ENCODE measurements around the gene PJA1. TPM values are rescaled to one million over a fixed set of nuclear protein-coding genes. Genes with fewer than 3 reads are reported as not detected.

Gene PJA1
- polyA plus RNA-seq, 2 of the 4 experiments (the other 2 are of a cell fraction): 19.6 to 20.2 TPM

DNA sequence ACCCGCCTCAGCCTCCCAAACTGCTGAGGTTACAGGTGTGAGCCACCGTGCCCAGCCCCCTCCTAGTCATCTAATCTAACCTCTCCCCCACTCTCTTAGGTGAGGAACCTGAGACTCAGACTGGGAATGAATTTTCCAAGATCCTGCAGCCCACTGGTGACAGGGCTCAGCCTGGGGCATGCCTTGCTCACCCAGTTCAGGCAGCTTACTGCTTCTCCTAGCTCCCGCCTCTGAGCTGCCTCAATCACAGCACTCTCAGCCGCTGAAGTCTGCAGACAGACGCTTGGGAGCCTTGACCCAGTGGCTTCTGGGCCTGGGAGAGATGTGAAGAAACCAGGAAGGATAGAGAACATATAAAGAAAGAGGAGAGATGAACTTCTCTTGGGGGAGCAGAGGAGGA, 24.4 kb downstream of the PJA1 start:
- no peaks in the 10 kb centered on the region for H3K4me1 ChIP-seq
- WGBS (ENCODE audit: missing lambda C conversion rate): 46% methylated on average over 5 of the region's 5 CpGs
- DNase-seq (ENCODE audit: low read depth in 1 of 2, low spot score in 1 of 2) (no peak), ATAC-seq (no peak), FAIRE-seq (no peak)
- no peak overlapping the region for H3K27ac ChIP-seq
- H3K4me2 ChIP-seq: no peak overlapping the region
- ChIA-PET CTCF (no interaction called here), POLR2A (no interaction called here)
- no peaks in the 10 kb centered on the region for H3K9me3 ChIP-seq
- TF ChIP-seq ZC3H11A (IDR thresholded peaks at IDR 0.05) (no peak), PBX3 (IDR thresholded peaks at IDR 0.05) (no peak), POLR2AphosphoS2 (conservative IDR thresholded peaks at IDR 0.05; ENCODE audit: low read length) (no peak), HMGXB4 (CRISPR knock-in tag; IDR thresholded peaks at IDR 0.05; ENCODE audit: borderline replicate concordance) (no peak), HES2 (IDR thresholded peaks at IDR 0.05) (no peak), TP53 (CRISPR knock-in tag; IDR thresholded peaks at IDR 0.05) (no peak), NFE2L2 (conservative IDR thresholded peaks at IDR 0.05; ENCODE audit: low read length) (no peak), JUNB (IDR thresholded peaks at IDR 0.05) (no peak), RNF2 (IDR thresholded peaks at IDR 0.05; ENCODE audit: borderline replicate concordance, low read depth) (no peak), BHLHE40 (IDR thresholded peaks at IDR 0.05; ENCODE audit: low read depth, low read length) (no peak), CEBPB (IDR thresholded peaks at IDR 0.05) (no peak), EHMT2 (IDR thresholded peaks at IDR 0.05; ENCODE audit: low read depth) (no peak), SMC3 (IDR thresholded peaks at IDR 0.05) (no peak), ATOH8 (CRISPR knock-in tag; IDR thresholded peaks at IDR 0.05; ENCODE audit: low read depth) (no peak), GATA3 (IDR thresholded peaks at IDR 0.05; ENCODE audit: borderline replicate concordance) (no peak), JUN (IDR thresholded peaks at IDR 0.05) (no peak)
- TF ChIP-seq, protein P1, sequence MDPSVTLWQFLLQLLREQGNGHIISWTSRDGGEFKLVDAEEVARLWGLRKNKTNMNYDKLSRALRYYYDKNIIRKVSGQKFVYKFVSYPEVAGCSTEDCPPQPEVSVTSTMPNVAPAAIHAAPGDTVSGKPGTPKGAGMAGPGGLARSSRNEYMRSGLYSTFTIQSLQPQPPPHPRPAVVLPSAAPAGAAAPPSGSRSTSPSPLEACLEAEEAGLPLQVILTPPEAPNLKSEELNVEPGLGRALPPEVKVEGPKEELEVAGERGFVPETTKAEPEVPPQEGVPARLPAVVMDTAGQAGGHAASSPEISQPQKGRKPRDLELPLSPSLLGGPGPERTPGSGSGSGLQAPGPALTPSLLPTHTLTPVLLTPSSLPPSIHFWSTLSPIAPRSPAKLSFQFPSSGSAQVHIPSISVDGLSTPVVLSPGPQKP (IDR thresholded peaks at IDR 0.05; ENCODE audit: low read depth, low read length): no peak
- TF ChIP-seq, protein P2, sequence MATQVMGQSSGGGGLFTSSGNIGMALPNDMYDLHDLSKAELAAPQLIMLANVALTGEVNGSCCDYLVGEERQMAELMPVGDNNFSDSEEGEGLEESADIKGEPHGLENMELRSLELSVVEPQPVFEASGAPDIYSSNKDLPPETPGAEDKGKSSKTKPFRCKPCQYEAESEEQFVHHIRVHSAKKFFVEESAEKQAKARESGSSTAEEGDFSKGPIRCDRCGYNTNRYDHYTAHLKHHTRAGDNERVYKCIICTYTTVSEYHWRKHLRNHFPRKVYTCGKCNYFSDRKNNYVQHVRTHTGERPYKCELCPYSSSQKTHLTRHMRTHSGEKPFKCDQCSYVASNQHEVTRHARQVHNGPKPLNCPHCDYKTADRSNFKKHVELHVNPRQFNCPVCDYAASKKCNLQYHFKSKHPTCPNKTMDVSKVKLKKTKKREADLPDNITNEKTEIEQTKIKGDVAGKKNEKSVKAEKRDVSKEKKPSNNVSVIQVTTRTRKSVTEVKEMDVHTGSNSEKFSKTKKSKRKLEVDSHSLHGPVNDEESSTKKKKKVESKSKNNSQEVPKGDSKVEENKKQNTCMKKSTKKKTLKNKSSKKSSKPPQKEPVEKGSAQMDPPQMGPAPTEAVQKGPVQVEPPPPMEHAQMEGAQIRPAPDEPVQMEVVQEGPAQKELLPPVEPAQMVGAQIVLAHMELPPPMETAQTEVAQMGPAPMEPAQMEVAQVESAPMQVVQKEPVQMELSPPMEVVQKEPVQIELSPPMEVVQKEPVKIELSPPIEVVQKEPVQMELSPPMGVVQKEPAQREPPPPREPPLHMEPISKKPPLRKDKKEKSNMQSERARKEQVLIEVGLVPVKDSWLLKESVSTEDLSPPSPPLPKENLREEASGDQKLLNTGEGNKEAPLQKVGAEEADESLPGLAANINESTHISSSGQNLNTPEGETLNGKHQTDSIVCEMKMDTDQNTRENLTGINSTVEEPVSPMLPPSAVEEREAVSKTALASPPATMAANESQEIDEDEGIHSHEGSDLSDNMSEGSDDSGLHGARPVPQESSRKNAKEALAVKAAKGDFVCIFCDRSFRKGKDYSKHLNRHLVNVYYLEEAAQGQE (IDR thresholded peaks at IDR 0.05): no peak
- H3K4me3 ChIP-seq: no peak overlapping the region

GRCh38 chrX:69139516-69139915, 25.7 kb downstream of the PJA1 start:
- FAIRE-seq: no peak
- POLR2A ChIA-PET: no interaction called here

More at GRCh38 chrX:69139516-69139915, 25.7 kb downstream of the PJA1 start:
- no peak for DNase-seq (ENCODE audit: low read depth in 1 of 2, low spot score in 1 of 2)
- no peaks in the 10 kb centered on the region for H3K4me1 ChIP-seq
- H3K9me3 ChIP-seq: no peaks in the 10 kb centered on the region
- no peak for ATAC-seq
- no peak overlapping the region for H3K4me3 ChIP-seq
- CTCF ChIA-PET: no interaction called here
- H3K27ac ChIP-seq: no peak overlapping the region
- TF ChIP-seq ZC3H11A (IDR thresholded peaks at IDR 0.05) (no peak), JUNB (IDR thresholded peaks at IDR 0.05) (no peak), PBX3 (IDR thresholded peaks at IDR 0.05) (no peak), EHF (CRISPR knock-in tag; IDR thresholded peaks at IDR 0.05) (no peak), HES2 (IDR thresholded peaks at IDR 0.05) (no peak)
- H3K4me2 ChIP-seq: no peak overlapping the region
- WGBS (ENCODE audit: missing lambda C conversion rate): 86% methylated on average over 10 of the region's 10 CpGs
